Measurements from ENCODE around the gene E2F3.

- TF ChIP-seq, protein P1, sequence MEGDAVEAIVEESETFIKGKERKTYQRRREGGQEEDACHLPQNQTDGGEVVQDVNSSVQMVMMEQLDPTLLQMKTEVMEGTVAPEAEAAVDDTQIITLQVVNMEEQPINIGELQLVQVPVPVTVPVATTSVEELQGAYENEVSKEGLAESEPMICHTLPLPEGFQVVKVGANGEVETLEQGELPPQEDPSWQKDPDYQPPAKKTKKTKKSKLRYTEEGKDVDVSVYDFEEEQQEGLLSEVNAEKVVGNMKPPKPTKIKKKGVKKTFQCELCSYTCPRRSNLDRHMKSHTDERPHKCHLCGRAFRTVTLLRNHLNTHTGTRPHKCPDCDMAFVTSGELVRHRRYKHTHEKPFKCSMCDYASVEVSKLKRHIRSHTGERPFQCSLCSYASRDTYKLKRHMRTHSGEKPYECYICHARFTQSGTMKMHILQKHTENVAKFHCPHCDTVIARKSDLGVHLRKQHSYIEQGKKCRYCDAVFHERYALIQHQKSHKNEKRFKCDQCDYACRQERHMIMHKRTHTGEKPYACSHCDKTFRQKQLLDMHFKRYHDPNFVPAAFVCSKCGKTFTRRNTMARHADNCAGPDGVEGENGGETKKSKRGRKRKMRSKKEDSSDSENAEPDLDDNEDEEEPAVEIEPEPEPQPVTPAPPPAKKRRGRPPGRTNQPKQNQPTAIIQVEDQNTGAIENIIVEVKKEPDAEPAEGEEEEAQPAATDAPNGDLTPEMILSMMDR (IDR thresholded peaks at IDR 0.05; ENCODE audit: insufficient read depth, low read depth, low read length), result no peak
- TF ChIP-seq EZH2 (IDR thresholded peaks at IDR 0.05; ENCODE audit: insufficient read depth, low read length), result no peak
Observed at GRCh38 chr6:20454204-20454824, 52.6 kb downstream of the E2F3 start.

Measured in astrocyte (in vitro differentiated cells and primary cell).